HEK293 (cell line): ENCODE results near the gene HSD17B14.

Experiments used
- GLIS1 ChIP-seq: fragments of 450-650 bp; formaldehyde crosslinking; IDR thresholded peaks from 2 replicates; pipeline ENCODE4 v1.5.1; 2016; ENCODE audit warnings: missing biosample characterization, missing genetic modification characterization
- GLIS2 ChIP-seq: fragments of 450-650 bp; formaldehyde crosslinking; IDR thresholded peaks from 2 replicates; pipeline ENCODE4 v1.5.1; 2016; ENCODE audit warnings: missing biosample characterization, missing genetic modification characterization
- OVOL3 ChIP-seq: fragments of 450-650 bp; formaldehyde crosslinking; IDR thresholded peaks from 2 replicates; pipeline ENCODE4 v1.5.1; 2016; ENCODE audit warnings: missing biosample characterization, missing genetic modification characterization
- RBAK ChIP-seq: fragments of 450-650 bp; formaldehyde crosslinking; IDR thresholded peaks from 2 replicates; pipeline ENCODE4 v1.5.1; 2016; ENCODE audit warnings: missing biosample characterization, missing genetic modification characterization
- ZFP69B ChIP-seq: fragments of 450-650 bp; formaldehyde crosslinking; IDR thresholded peaks from 2 replicates; pipeline ENCODE4 v1.5.1; 2016; ENCODE audit warnings: missing biosample characterization, missing genetic modification characterization
- ZNF112 ChIP-seq: fragments of 450-650 bp; formaldehyde crosslinking; IDR thresholded peaks from 2 replicates; pipeline ENCODE4 v1.5.0; 2017; ENCODE audit warnings: missing biosample characterization, missing genetic modification characterization
- ZNF2 ChIP-seq: fragments of 450-650 bp; formaldehyde crosslinking; IDR thresholded peaks from 2 replicates; pipeline ENCODE4 v1.5.1; 2016; ENCODE audit warnings: missing biosample characterization, missing genetic modification characterization
- ZNF423 ChIP-seq: fragments of 450-650 bp; formaldehyde crosslinking; IDR thresholded peaks from 2 replicates; pipeline ENCODE4 v1.5.1; 2016; ENCODE audit warnings: missing biosample characterization, missing genetic modification characterization
- ZNF529 ChIP-seq: fragments of 450-650 bp; formaldehyde crosslinking; IDR thresholded peaks from 2 replicates; pipeline ENCODE4 v1.5.1; 2017; ENCODE audit warnings: missing genetic modification characterization, missing biosample characterization; ENCODE audit not compliant: insufficient replicate concordance
- ZNF623 ChIP-seq: fragments of 450-650 bp; formaldehyde crosslinking; IDR thresholded peaks from 2 replicates; pipeline ENCODE4 v1.5.1; 2016; ENCODE audit warnings: missing biosample characterization, missing genetic modification characterization
- ZNF629 ChIP-seq: fragments of 450-650 bp; formaldehyde crosslinking; IDR thresholded peaks from 2 replicates; pipeline ENCODE4 v1.5.1; 2017; ENCODE audit warnings: missing biosample characterization, missing genetic modification characterization
- ZNF658 ChIP-seq: fragments of 450-650 bp; formaldehyde crosslinking; IDR thresholded peaks from 2 replicates; pipeline ENCODE4; 2016; ENCODE audit warnings: missing biosample characterization, missing genetic modification characterization
- ZNF792 ChIP-seq: fragments of 450-650 bp; formaldehyde crosslinking; IDR thresholded peaks from 2 replicates; pipeline ENCODE4 v1.5.1; 2016; ENCODE audit warnings: missing biosample characterization, missing genetic modification characterization
- TF ChIP-seq, protein P1 (sequence below): fragments of 450-650 bp; formaldehyde crosslinking; IDR thresholded peaks from 2 replicates; pipeline ENCODE4 v1.5.1; 2016; ENCODE audit warnings: missing biosample characterization, missing genetic modification characterization
- TF ChIP-seq, protein P2 (sequence below): fragments of 450-650 bp; formaldehyde crosslinking; conservative IDR thresholded peaks from 2 replicates; pipeline ENCODE4 v1.5.1; 2016; ENCODE audit warnings: low read depth, missing biosample characterization, missing genetic modification characterization
- TF ChIP-seq, protein P3 (sequence below): fragments of 450-650 bp; formaldehyde crosslinking; IDR thresholded peaks from 2 replicates; pipeline ENCODE4 v1.5.1; 2017; ENCODE audit warnings: missing biosample characterization, mild to moderate bottlenecking, missing genetic modification characterization, moderate library complexity
- TF ChIP-seq, protein P4 (sequence below): fragments of 450-650 bp; formaldehyde crosslinking; IDR thresholded peaks from 2 replicates; pipeline ENCODE4 v1.5.1; 2016; ENCODE audit warnings: missing biosample characterization, missing genetic modification characterization
- TF ChIP-seq, protein P5 (sequence below): fragments of 450-650 bp; formaldehyde crosslinking; IDR thresholded peaks from 2 replicates; pipeline ENCODE4 v1.5.1; 2016; ENCODE audit warnings: missing biosample characterization, missing genetic modification characterization
- TF ChIP-seq, protein P6 (sequence below): fragments of 450-650 bp; formaldehyde crosslinking; IDR thresholded peaks from 2 replicates; pipeline ENCODE4 v1.5.1; 2016; ENCODE audit warnings: missing biosample characterization, missing genetic modification characterization
- TF ChIP-seq, protein P7 (sequence below): fragments of 450-650 bp; IDR thresholded peaks from 2 replicates; pipeline ENCODE4 v1.5.1; 2018; ENCODE audit warnings: missing biosample characterization, mild to moderate bottlenecking, missing genetic modification characterization

The HSD17B14 gene

DNA sequence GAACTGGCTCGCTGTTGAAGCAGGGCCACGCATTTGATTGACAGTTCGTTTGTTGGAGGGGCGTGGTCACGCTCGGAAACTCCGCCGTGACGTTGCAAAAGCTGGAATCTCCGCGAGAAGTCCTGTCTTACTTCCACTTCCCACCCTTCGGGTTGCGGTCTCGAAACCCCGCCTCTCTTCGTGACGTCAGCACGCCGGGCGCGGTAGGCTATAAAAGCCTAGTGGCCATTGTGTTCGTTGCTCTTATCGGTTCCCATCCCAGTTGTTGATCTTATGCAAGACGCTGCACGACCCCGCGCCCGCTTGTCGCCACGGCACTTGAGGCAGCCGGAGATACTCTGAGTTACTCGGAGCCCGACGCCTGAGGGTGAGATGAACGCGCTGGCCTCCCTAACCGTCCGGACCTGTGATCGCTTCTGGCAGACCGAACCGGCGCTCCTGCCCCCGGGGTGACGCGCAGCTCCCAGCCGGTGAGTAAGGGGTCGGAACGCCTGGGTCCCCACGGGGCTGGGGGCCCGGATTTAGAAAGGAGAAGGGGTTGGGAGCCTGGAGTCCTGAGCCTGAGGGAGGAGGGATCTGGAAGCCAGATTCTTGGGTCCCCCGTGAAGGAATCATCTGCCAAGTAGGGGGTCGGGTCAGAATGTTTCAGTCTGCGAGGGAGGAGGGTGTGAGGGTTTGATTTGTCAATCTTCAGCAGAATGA lies 36.0 kb upstream of the HSD17B14 start, which contains the start of gene PPP1R15A (continued):
- TF ChIP-seq GLIS2 (tag by site-specific recombination) (peak; percentile 64), ZNF792 (tag by site-specific recombination) (no peak), ZNF658 (tag by site-specific recombination) (no peak), ZNF112 (tag by site-specific recombination) (no peak), ZNF529 (tag by site-specific recombination) (no peak), ZNF2 (tag by site-specific recombination) (peak; percentile 65), OVOL3 (tag by site-specific recombination) (no peak), ZFP69B (peak; percentile 19; the same call in 1 of the 2 replicates), ZNF623 (no peak; the same call in 1 of the 2 replicates), RBAK (tag by site-specific recombination) (no peak), ZNF629 (tag by site-specific recombination) (peak; percentile 92), ZNF423 (tag by site-specific recombination) (no peak), GLIS1 (tag by site-specific recombination) (peak; percentile 92)
- TF ChIP-seq, protein P1, sequence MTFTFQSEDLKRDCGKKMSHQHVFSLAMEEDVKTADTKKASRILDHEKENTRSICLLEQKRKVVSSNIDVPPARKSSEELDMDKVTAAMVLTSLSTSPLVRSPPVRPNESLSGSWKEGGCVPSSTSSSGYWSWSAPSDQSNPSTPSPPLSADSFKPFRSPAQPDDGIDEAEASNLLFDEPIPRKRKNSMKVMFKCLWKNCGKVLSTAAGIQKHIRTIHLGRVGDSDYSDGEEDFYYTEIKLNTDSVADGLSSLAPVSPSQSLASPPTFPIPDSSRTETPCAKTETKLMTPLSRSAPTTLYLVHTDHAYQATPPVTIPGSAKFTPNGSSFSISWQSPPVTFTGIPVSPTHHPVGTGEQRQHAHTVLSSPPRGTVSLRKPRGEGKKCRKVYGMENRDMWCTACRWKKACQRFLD (tag by site-specific recombination) = no peak
- TF ChIP-seq, protein P2, sequence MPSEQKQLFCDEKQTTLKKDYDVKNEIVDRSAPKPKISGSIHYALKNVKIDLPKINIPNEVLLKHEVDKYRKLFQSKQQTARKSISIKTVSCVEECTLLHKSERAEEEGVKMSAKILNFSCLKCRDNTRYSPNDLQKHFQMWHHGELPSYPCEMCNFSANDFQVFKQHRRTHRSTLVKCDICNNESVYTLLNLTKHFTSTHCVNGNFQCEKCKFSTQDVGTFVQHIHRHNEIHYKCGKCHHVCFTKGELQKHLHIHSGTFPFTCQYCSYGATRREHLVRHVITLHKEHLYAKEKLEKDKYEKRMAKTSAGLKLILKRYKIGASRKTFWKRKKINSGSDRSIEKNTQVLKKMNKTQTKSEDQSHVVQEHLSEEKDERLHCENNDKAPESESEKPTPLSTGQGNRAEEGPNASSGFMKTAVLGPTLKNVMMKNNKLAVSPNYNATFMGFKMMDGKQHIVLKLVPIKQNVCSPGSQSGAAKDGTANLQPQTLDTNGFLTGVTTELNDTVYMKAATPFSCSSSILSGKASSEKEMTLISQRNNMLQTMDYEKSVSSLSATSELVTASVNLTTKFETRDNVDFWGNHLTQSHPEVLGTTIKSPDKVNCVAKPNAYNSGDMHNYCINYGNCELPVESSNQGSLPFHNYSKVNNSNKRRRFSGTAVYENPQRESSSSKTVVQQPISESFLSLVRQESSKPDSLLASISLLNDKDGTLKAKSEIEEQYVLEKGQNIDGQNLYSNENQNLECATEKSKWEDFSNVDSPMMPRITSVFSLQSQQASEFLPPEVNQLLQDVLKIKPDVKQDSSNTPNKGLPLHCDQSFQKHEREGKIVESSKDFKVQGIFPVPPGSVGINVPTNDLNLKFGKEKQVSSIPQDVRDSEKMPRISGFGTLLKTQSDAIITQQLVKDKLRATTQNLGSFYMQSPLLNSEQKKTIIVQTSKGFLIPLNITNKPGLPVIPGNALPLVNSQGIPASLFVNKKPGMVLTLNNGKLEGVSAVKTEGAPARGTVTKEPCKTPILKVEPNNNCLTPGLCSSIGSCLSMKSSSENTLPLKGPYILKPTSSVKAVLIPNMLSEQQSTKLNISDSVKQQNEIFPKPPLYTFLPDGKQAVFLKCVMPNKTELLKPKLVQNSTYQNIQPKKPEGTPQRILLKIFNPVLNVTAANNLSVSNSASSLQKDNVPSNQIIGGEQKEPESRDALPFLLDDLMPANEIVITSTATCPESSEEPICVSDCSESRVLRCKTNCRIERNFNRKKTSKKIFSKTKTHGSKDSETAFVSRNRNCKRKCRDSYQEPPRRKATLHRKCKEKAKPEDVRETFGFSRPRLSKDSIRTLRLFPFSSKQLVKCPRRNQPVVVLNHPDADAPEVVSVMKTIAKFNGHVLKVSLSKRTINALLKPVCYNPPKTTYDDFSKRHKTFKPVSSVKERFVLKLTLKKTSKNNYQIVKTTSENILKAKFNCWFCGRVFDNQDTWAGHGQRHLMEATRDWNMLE (tag by site-specific recombination) = no peak
- TF ChIP-seq, protein P3, sequence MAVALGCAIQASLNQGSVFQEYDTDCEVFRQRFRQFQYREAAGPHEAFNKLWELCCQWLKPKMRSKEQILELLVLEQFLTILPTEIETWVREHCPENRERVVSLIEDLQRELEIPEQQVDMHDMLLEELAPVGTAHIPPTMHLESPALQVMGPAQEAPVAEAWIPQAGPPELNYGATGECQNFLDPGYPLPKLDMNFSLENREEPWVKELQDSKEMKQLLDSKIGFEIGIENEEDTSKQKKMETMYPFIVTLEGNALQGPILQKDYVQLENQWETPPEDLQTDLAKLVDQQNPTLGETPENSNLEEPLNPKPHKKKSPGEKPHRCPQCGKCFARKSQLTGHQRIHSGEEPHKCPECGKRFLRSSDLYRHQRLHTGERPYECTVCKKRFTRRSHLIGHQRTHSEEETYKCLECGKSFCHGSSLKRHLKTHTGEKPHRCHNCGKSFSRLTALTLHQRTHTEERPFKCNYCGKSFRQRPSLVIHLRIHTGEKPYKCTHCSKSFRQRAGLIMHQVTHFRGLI (tag by site-specific recombination) = 0 out of 2 replicates have a peak, but pooled peaks have one; percentile 27
- TF ChIP-seq, protein P4, sequence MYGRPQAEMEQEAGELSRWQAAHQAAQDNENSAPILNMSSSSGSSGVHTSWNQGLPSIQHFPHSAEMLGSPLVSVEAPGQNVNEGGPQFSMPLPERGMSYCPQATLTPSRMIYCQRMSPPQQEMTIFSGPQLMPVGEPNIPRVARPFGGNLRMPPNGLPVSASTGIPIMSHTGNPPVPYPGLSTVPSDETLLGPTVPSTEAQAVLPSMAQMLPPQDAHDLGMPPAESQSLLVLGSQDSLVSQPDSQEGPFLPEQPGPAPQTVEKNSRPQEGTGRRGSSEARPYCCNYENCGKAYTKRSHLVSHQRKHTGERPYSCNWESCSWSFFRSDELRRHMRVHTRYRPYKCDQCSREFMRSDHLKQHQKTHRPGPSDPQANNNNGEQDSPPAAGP (tag by site-specific recombination) = no peak; the same call in 1 of the 2 replicates
- TF ChIP-seq, protein P5, sequence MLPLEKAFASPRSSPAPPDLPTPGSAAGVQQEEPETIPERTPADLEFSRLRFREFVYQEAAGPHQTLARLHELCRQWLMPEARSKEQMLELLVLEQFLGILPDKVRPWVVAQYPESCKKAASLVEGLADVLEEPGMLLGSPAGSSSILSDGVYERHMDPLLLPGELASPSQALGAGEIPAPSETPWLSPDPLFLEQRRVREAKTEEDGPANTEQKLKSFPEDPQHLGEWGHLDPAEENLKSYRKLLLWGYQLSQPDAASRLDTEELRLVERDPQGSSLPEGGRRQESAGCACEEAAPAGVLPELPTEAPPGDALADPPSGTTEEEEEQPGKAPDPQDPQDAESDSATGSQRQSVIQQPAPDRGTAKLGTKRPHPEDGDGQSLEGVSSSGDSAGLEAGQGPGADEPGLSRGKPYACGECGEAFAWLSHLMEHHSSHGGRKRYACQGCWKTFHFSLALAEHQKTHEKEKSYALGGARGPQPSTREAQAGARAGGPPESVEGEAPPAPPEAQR (tag by site-specific recombination) = peak; percentile 20; the same call in 1 of the 2 replicates
- TF ChIP-seq, protein P6, sequence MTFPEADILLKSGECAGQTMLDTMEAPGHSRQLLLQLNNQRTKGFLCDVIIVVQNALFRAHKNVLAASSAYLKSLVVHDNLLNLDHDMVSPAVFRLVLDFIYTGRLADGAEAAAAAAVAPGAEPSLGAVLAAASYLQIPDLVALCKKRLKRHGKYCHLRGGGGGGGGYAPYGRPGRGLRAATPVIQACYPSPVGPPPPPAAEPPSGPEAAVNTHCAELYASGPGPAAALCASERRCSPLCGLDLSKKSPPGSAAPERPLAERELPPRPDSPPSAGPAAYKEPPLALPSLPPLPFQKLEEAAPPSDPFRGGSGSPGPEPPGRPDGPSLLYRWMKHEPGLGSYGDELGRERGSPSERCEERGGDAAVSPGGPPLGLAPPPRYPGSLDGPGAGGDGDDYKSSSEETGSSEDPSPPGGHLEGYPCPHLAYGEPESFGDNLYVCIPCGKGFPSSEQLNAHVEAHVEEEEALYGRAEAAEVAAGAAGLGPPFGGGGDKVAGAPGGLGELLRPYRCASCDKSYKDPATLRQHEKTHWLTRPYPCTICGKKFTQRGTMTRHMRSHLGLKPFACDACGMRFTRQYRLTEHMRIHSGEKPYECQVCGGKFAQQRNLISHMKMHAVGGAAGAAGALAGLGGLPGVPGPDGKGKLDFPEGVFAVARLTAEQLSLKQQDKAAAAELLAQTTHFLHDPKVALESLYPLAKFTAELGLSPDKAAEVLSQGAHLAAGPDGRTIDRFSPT (tag by site-specific recombination) = no peak
- TF ChIP-seq, protein P7, sequence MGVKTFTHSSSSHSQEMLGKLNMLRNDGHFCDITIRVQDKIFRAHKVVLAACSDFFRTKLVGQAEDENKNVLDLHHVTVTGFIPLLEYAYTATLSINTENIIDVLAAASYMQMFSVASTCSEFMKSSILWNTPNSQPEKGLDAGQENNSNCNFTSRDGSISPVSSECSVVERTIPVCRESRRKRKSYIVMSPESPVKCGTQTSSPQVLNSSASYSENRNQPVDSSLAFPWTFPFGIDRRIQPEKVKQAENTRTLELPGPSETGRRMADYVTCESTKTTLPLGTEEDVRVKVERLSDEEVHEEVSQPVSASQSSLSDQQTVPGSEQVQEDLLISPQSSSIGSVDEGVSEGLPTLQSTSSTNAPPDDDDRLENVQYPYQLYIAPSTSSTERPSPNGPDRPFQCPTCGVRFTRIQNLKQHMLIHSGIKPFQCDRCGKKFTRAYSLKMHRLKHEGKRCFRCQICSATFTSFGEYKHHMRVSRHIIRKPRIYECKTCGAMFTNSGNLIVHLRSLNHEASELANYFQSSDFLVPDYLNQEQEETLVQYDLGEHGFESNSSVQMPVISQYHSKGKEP (tag by site-specific recombination) = peak; percentile 38; the same call in 1 of the 2 replicates
